Mesendoderm (in vitro differentiated cells): ENCODE results near the gene CDK14.

Source experiments
- DNase-seq: peaks from one replicate; pipeline ENCODE4 v3.0.0; 2013
- H2AK5ac ChIP-seq: 2 replicates; pipeline ENCODE4 v1.6.1; 2013; ENCODE audit warnings: low read length, inconsistent platforms
- H2BK120ac ChIP-seq: 2 replicates; pipeline ENCODE4 v1.6.1; 2013; ENCODE audit warnings: low read depth, mild to moderate bottlenecking, low read length, moderate library complexity, mixed read lengths
- H2BK15ac ChIP-seq: replicated peaks from 2 replicates; pipeline ENCODE4 v1.6.1; 2013; ENCODE audit warnings: low read depth, mild to moderate bottlenecking, moderate library complexity
- H2BK5ac ChIP-seq: 2 replicates; pipeline ENCODE4 v1.6.1; 2013; ENCODE audit warnings: low read length, inconsistent platforms
- H3K18ac ChIP-seq: 2 replicates; pipeline ENCODE4 v1.6.1; 2013; ENCODE audit warnings: mild to moderate bottlenecking, low read length, mixed read lengths
- H3K23ac ChIP-seq: one replicate; pipeline ENCODE4 v1.6.1; 2013; ENCODE audit warnings: low read length
- H3K27ac ChIP-seq: 2 replicates; pipeline ENCODE4 v1.5.1; 2013; ENCODE audit warnings: low read depth, mild to moderate bottlenecking, inconsistent platforms, low read length, moderate library complexity
- H3K27me3 ChIP-seq: 2 replicates; pipeline ENCODE4 v1.6.1; 2013; ENCODE audit warnings: low read length, control low read depth, mild to moderate bottlenecking, inconsistent platforms; ENCODE audit not compliant: insufficient read depth, poor library complexity
- H3K36me3 ChIP-seq: 2 replicates; pipeline ENCODE4 v1.6.1; 2013; ENCODE audit warnings: low read length, inconsistent platforms; ENCODE audit not compliant: control insufficient read depth, insufficient read depth
- H3K4ac ChIP-seq: one replicate; pipeline ENCODE4 v1.6.1; 2013; ENCODE audit warnings: low read depth, mild to moderate bottlenecking, low read length, moderate library complexity
- H3K4me1 ChIP-seq: 2 replicates; pipeline ENCODE4 v1.6.1; 2013; ENCODE audit warnings: low read depth, low read length, inconsistent platforms; ENCODE audit not compliant: control insufficient read depth
- H3K4me2 ChIP-seq: 2 replicates; pipeline ENCODE4 v1.6.1; 2013; ENCODE audit warnings: low read length
- H3K4me3 ChIP-seq: 2 replicates; pipeline ENCODE4 v1.5.1; 2013; ENCODE audit warnings: mild to moderate bottlenecking, low read length
- H3K56ac ChIP-seq: one replicate; pipeline ENCODE4 v1.6.1; 2013; ENCODE audit warnings: low read length
- H3K79me1 ChIP-seq: 2 replicates; pipeline ENCODE4 v1.6.1; 2013; ENCODE audit warnings: low read length, inconsistent platforms
- H3K79me2 ChIP-seq: 2 replicates; pipeline ENCODE4 v1.6.1; 2013; ENCODE audit warnings: mild to moderate bottlenecking, low read length; ENCODE audit not compliant: control insufficient read depth, insufficient read depth
- H3K9ac ChIP-seq: 2 replicates; pipeline ENCODE4 v1.6.1; 2013; ENCODE audit warnings: low read length, inconsistent platforms
- H4K5ac ChIP-seq: one replicate; pipeline ENCODE4 v1.6.1; 2013; ENCODE audit warnings: low read length
- H4K8ac ChIP-seq: one replicate; pipeline ENCODE4 v1.6.1; 2013; ENCODE audit warnings: low read depth, mild to moderate bottlenecking, control low read depth, low read length, moderate library complexity
- WGBS: extraction: QIAGEN DNeasy Blood & Tissue Kit; methylation state at CpG from one replicate; pipeline ENCODE4 v1.1.7; 2013; ENCODE audit warnings: low lambda C conversion rate, missing lambda C conversion rate; ENCODE audit not compliant: insufficient coverage; ENCODE audit errors: extremely low coverage; 5-methylcytosine and 5-hydroxymethylcytosine counted together

CDK14 gene

DNA sequence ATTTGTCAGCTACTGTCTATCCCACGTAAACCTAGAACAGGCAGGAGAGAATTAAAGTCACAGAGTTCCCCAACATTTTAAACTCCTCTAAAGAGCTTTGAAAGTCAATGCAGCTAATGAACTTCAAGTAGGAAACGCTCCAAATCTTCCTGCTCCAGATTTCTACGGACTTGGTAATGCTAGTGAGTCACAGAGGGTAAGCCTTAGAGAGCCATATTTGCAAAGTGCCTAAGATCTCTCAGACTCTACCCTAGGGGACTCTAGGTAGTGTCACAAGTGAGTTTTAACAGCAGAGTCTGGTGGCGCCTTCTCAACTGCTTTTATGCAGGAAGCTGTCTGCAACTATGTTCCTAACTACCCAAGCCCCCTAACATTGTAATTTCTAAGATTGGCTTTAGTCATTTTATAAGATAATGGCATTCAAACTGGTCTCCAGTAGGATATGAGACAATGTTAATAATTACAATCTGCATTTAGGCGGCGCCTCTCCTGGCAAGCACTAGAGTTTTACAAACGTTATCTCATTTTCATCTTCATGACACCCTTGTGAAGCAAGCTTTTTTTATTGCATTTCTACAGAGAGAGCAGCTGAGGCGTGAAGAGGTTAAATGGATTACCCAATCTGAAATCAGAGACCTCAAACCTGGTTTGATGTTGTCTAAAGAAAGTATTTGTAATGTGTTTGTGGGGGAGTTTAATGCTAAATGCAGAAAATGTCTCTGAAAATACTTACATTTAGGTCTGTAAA is 646.1 kb downstream of the CDK14 start:
- no peak for DNase-seq
- H2BK5ac ChIP-seq = no peak overlapping the region
- H3K4me3 ChIP-seq = no peak overlapping the region
- H3K36me3 ChIP-seq = no peaks in the 10 kb centered on the region
- H3K4me2 ChIP-seq = no peak overlapping the region
- H3K4ac ChIP-seq = no peak overlapping the region
- no peaks in the 10 kb centered on the region for H3K4me1 ChIP-seq
- no peak overlapping the region for H3K9ac ChIP-seq
- no peaks in the 10 kb centered on the region for H3K27me3 ChIP-seq
- no peak overlapping the region for H2BK15ac ChIP-seq
- WGBS = no CpG with 5 or more reads among the region's 8 CpGs
- no peak overlapping the region for H3K18ac ChIP-seq
- no peak overlapping the region for H4K5ac ChIP-seq
- H2AK5ac ChIP-seq = no peak overlapping the region
- H3K79me1 ChIP-seq = no peaks in the 10 kb centered on the region
- no peak overlapping the region for H4K8ac ChIP-seq
- no peaks in the 10 kb centered on the region for H3K79me2 ChIP-seq
- H3K23ac ChIP-seq = no peak overlapping the region
- H3K27ac ChIP-seq = no peak overlapping the region
- H3K56ac ChIP-seq = no peak overlapping the region
- H2BK120ac ChIP-seq = no peak overlapping the region

DNA sequence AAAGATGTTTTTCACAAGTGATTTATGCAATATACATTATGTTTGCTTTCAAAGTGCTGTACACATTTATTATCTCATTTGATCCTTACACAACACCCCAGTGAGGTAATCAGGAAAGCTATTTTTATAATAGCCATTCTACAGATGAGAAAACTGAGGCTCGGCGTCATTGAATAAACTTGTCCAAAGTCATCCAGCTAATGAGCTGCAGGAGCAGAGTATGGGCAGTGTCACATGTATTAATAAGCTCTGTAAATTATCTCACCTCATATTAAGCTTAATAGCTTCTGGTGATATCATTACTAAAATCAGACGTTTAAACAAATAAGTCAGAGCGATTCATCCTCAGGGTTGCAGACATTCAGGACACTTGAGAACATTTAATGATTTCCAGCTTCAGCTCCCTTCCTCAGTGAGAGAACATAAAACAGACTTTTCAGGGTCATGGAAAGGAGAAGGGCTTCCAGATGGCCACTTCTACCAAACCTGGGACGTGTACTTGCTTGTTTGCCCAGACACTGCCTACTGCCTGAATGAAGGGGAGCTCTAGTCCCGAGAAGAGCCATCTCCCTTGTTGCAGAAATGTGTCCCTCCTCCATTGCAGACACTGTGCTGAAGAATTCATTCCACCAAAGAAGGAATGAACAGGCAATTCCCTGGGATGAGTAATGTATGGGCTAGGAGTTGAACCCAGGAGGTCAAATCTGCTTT is 647.6 kb downstream of the CDK14 start:
- H4K5ac ChIP-seq = no peak overlapping the region
- WGBS = no CpG with 5 or more reads among the region's 6 CpGs

DNA sequence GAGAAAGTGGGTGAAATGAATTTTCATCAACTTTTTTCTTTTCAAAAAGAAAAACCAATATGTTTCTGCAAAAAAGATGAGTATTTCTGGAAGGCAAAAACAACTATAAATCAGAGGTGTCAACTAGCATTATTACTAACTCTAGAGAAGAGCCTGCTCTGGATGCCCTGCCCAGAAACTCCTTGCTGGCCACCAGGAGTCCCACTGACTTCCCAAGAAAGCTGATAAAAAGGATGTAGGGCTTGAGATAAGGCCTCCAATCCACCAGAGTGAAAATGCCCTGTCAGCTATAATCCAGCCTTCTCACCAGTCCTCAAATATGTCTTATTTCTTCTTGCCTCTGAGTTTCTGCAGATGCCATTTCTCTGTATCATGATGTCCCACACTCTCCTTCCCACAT is 651.4 kb downstream of the CDK14 start:
- no peak overlapping the region for H3K23ac ChIP-seq
- no peaks in the 10 kb centered on the region for H3K27me3 ChIP-seq
- no peak overlapping the region for H2BK15ac ChIP-seq
- H3K18ac ChIP-seq = no peak overlapping the region
- no peak overlapping the region for H3K9ac ChIP-seq
- no peak overlapping the region for H3K4me2 ChIP-seq
- H2BK120ac ChIP-seq = no peak overlapping the region
- peak; percentile 74 for DNase-seq
- no peaks in the 10 kb centered on the region for H3K79me1 ChIP-seq
- H4K8ac ChIP-seq = no peak overlapping the region
- no peak overlapping the region for H3K27ac ChIP-seq
- no peak overlapping the region for H3K4me3 ChIP-seq
- no peak overlapping the region for H4K5ac ChIP-seq
- H3K4ac ChIP-seq = no peak overlapping the region
- H2BK5ac ChIP-seq = no peak overlapping the region
- peaks cover 3% of the 10 kb centered on the region for H3K4me1 ChIP-seq
- no peak overlapping the region for H3K56ac ChIP-seq
- H2AK5ac ChIP-seq = no peak overlapping the region
- no peaks in the 10 kb centered on the region for H3K79me2 ChIP-seq
- no peaks in the 10 kb centered on the region for H3K36me3 ChIP-seq

More for the DNA sequence above, 647.6 kb downstream of the CDK14 start:
- Histone ChIP-seq H3K23ac (no peak overlapping the region), H3K4ac (no peak overlapping the region), H3K36me3 (no peaks in the 10 kb centered on the region), H3K4me3 (no peak overlapping the region), H3K27ac (no peak overlapping the region), H2BK15ac (no peak overlapping the region), H3K4me1 (peaks cover 3% of the 10 kb centered on the region), H3K79me2 (no peaks in the 10 kb centered on the region), H2BK5ac (no peak overlapping the region), H4K8ac (no peak overlapping the region), H3K9ac (no peak overlapping the region), H3K4me2 (no peak overlapping the region), H3K79me1 (no peaks in the 10 kb centered on the region), H3K56ac (no peak overlapping the region), H2BK120ac (no peak overlapping the region), H2AK5ac (no peak overlapping the region), H3K18ac (no peak overlapping the region), H3K27me3 (no peaks in the 10 kb centered on the region)
- DNase-seq = no peak

DNA sequence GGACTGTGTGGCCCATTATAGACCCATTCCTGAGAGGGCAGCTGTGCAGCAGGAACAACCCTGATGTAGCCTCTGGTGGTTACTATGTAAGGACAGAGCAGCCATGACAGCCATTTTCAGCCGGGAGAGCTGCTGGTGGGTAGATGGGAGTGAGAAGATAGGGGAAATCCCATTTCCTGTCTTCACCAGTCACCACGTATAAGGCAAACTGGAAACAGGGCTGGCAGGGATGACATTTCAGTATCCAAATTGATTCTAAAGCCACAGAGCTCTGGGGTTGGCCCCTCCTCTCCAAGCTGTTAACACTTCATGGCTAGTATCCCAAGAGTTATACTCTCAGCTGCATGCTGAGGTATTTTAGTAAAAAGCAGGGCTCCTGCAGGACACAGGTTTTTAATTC is 652.9 kb downstream of the CDK14 start:
- Histone ChIP-seq H3K56ac (no peak overlapping the region), H3K36me3 (no peaks in the 10 kb centered on the region), H3K27ac (no peak overlapping the region), H3K4me3 (no peak overlapping the region), H2AK5ac (no peak overlapping the region), H4K5ac (no peak overlapping the region), H3K18ac (no peak overlapping the region), H3K79me1 (no peaks in the 10 kb centered on the region), H2BK120ac (no peak overlapping the region), H3K9ac (no peak overlapping the region), H4K8ac (no peak overlapping the region), H2BK15ac (no peak overlapping the region), H2BK5ac (no peak overlapping the region), H3K4ac (no peak overlapping the region), H3K79me2 (no peaks in the 10 kb centered on the region), H3K4me1 (peaks cover 3% of the 10 kb centered on the region), H3K4me2 (no peak overlapping the region), H3K27me3 (no peaks in the 10 kb centered on the region), H3K23ac (no peak overlapping the region)
- no CpG with 5 or more reads among the region's 2 CpGs for WGBS
- DNase-seq = peak; percentile 55

DNA sequence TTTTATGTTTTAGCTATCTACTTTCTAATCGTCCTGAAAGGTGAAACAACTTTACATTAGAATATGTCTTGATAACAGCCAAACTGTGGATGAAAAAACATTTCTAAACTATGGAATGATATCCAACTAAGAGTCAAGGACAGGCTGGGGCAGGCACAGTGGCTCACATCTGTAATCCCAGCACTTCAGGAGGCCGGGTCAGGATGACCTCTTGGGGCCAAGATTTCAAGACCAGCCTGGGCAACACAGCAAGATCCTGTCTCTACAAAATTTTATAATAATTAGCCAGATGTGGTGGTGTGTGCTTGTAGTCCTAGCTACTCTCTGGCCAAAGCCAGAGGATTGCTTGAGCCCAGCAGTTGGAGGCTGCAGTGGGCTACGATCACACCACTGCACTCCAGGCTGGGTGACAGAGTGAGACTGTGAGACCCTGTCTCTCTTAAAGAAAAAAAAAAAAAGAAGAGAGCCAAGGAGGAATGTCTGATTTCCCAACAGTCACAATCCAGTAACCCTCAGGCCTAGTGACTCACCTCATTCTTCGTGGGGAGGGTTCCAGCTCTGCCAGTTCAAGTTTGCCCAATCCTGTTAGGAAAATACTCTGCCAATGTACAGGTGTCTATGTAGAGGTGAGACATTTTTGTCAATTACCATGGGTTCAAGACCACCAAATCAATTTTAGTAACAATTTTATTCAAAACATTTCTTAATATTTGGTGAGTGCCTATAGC is 653.5 kb downstream of the CDK14 start:
- DNase-seq = peak; percentile 57
- Histone ChIP-seq H3K23ac (no peak overlapping the region), H3K4ac (no peak overlapping the region), H2AK5ac (no peak overlapping the region), H3K27ac (no peak overlapping the region), H4K5ac (no peak overlapping the region), H3K9ac (no peak overlapping the region), H2BK5ac (no peak overlapping the region), H3K79me2 (no peaks in the 10 kb centered on the region), H3K27me3 (no peaks in the 10 kb centered on the region), H3K36me3 (no peaks in the 10 kb centered on the region), H2BK15ac (no peak overlapping the region), H3K4me3 (no peak overlapping the region), H3K79me1 (no peaks in the 10 kb centered on the region), H2BK120ac (no peak overlapping the region), H3K18ac (no peak overlapping the region), H3K4me2 (no peak overlapping the region), H4K8ac (no peak overlapping the region), H3K56ac (no peak overlapping the region), H3K4me1 (peaks cover 3% of the 10 kb centered on the region)
- no CpG with 5 or more reads among the region's 4 CpGs for WGBS
